HepG2 (cell line): ENCODE data around the gene KLF6. TPM values are rescaled to one million over a fixed set of nuclear protein-coding genes. Genes with fewer than 3 reads are reported as not detected.
A peak's percentile ranks its signal among the peaks of the same experiment; 100 is the strongest.

Source experiments
- ARNTL ChIP-seq: sonication (generic); formaldehyde crosslinking; IDR thresholded peaks from 2 replicates; pipeline ENCODE4 v1.4.0; 2020; ENCODE audit warnings: mild to moderate bottlenecking, missing genetic modification reagents
- CCAR2 ChIP-seq: fragments of 200-400 bp; formaldehyde crosslinking; optimal IDR thresholded peaks from 2 replicates; pipeline ENCODE3; 2018; ENCODE audit warnings: low read depth, mild to moderate bottlenecking, low read length, moderate library complexity
- CEBPG ChIP-seq: IDR thresholded peaks from 2 replicates; pipeline ENCODE4 v1.6.1; 2016
- FOXJ3 ChIP-seq: sonication (generic); formaldehyde crosslinking; IDR thresholded peaks from 2 replicates; pipeline ENCODE4 v1.4.0; 2020; ENCODE audit warnings: missing genetic modification reagents, mild to moderate bottlenecking, borderline replicate concordance
- HMGXB4 ChIP-seq, 2 experiments: sonication (generic) in 1 of 2; formaldehyde crosslinking in 1 of 2; IDR thresholded peaks; 2 replicates each; pipeline versions ENCODE4 v1.4.0 to v1.6.1; 2018 to 2020; ENCODE audit warnings: missing genetic modification reagents in 2 of 2, borderline replicate concordance in 1 of 2, low read depth in 1 of 2, mild to moderate bottlenecking in 1 of 2, missing biosample characterization in 1 of 2
- KLF12 ChIP-seq: sonication (generic); formaldehyde crosslinking; IDR thresholded peaks from 2 replicates; pipeline ENCODE4 v1.4.0; 2020; ENCODE audit warnings: missing genetic modification reagents, borderline replicate concordance
- MEF2D ChIP-seq: sonication (generic); formaldehyde crosslinking; IDR thresholded peaks from 2 replicates; pipeline ENCODE4 v1.5.1; 2020; ENCODE audit warnings: mild to moderate bottlenecking, missing genetic modification reagents
- RERE ChIP-seq: IDR thresholded peaks from 2 replicates; pipeline ENCODE4 v1.6.1; 2016; ENCODE audit warnings: low read depth, missing genetic modification reagents, missing compliant biosample characterization
- TGIF2 ChIP-seq: IDR thresholded peaks from 2 replicates; pipeline ENCODE4 v1.6.1; 2016; ENCODE audit warnings: control low read depth, missing compliant biosample characterization
- ZFX ChIP-seq: sonication (generic); formaldehyde crosslinking; IDR thresholded peaks from 2 replicates; pipeline ENCODE4 v1.4.0; 2020; ENCODE audit warnings: mild to moderate bottlenecking, low read depth, missing genetic modification reagents, moderate library complexity
- ZNF24 ChIP-seq: fragments of 450-650 bp; IDR thresholded peaks from 2 replicates; pipeline ENCODE4 v1.6.1; 2017; ENCODE audit warnings: antibody characterized with exemption, mild to moderate bottlenecking
- ZNF615 ChIP-seq: sonication (generic); formaldehyde crosslinking; IDR thresholded peaks from 2 replicates; pipeline ENCODE4 v1.5.0; 2020; ENCODE audit warnings: mild to moderate bottlenecking, missing genetic modification reagents, borderline replicate concordance
- ZNF646 ChIP-seq: sonication (generic); formaldehyde crosslinking; IDR thresholded peaks from 2 replicates; pipeline ENCODE4 v1.9.0; 2021; ENCODE audit warnings: mild to moderate bottlenecking, missing genetic modification reagents
- ZNF788 ChIP-seq: sonication (generic); formaldehyde crosslinking; IDR thresholded peaks from 2 replicates; pipeline ENCODE4 v1.5.0; 2020; ENCODE audit warnings: mild to moderate bottlenecking, missing genetic modification reagents, borderline replicate concordance
- ZSCAN22 ChIP-seq: sonication (generic); formaldehyde crosslinking; IDR thresholded peaks from 2 replicates; pipeline ENCODE4 v1.4.0; 2020; ENCODE audit warnings: mild to moderate bottlenecking, missing genetic modification reagents
- polyA plus RNA-seq, 8 experiments: library from polyadenylated mRNA; depleted of rRNA in 3 of 8; stranded (reverse) in 7 of 8; unstranded in 1 of 8; fragments of >200 nt; fragmentation: Illumina TruSeq in 4 of 8; extraction: Trizol in 4 of 8; gene quantifications; 2 replicates each; pipeline versions ENCODE4 v1.2.1 to v1.2.3, GENCODE V29; 2011 to 2016; ENCODE audit warnings: low read depth in 4 of 8, missing spikeins in 1 of 8, mixed read lengths in 1 of 8; ENCODE audit not compliant: insufficient read depth in 1 of 8
- total RNA-seq, 5 experiments: library from RNA; depleted of rRNA; stranded (reverse); fragments of >200 nt; fragmentation: Illumina TruSeq; extraction: Trizol; gene quantifications; 2 replicates each; pipeline ENCODE4 v1.2.3, GENCODE V29; 2016; ENCODE audit warnings: low read depth in 1 of 5

KLF6 gene
- total and polyA plus RNA-seq, 2 of the 13 experiments (the other 11 are each of a cell fraction or from before 2014, with no cell fraction given) = 27.0 to 71.9 TPM

- no peak for TF ChIP-seq ZNF646
- no peak for TF ChIP-seq ARNTL (CRISPR knock-in tag)
- peak; percentile 79 for TF ChIP-seq CEBPG (CRISPR knock-in tag)
- TF ChIP-seq FOXJ3 (CRISPR knock-in tag) = no peak
- TF ChIP-seq ZNF615 = no peak
- TF ChIP-seq CCAR2 = no peak
- TF ChIP-seq ZFX = no peak
- TF ChIP-seq HMGXB4 (CRISPR knock-in tag; IDR thresholded peaks at IDR 0.05; ENCODE audit: borderline replicate concordance in 1 of 2, low read depth in 1 of 2) = peak in 1 of 2 experiments; percentile 13; a peak in 1 of 4 replicates
- peak; percentile 59; the same call in 1 of the 2 replicates for TF ChIP-seq TGIF2 (CRISPR knock-in tag)
- TF ChIP-seq MEF2D = no peak
- no peak for TF ChIP-seq ZNF788 (CRISPR knock-in tag)
- TF ChIP-seq ZNF24 = no peak
- TF ChIP-seq KLF12 (CRISPR knock-in tag) = no peak
- TF ChIP-seq ZSCAN22 (CRISPR knock-in tag) = no peak
- no peak for TF ChIP-seq RERE (CRISPR knock-in tag)
Observed at GRCh38 chr10:3783682-3784432, 1.2 kb downstream of the KLF6 start (continued).
